Measurements from ENCODE around the gene MAGI1.

Gene MAGI1

GRCh38 chr3:65604863-65605526 is 433.7 kb downstream of the MAGI1 start:
- POLR2A ChIA-PET, result no interaction called here
- CTCF ChIA-PET, result no interaction called here
- no peak for TF ChIP-seq CTCF (IDR thresholded peaks at IDR 0.05; ENCODE audit: control extremely low read depth, extremely low read depth, low read depth, missing control alignments)
- DNase-seq (ENCODE audit: extremely low spot score), result no peak

- ChIA-PET CTCF (no interaction called here), POLR2A (no interaction called here)
- no peak for TF ChIP-seq CTCF (IDR thresholded peaks at IDR 0.05; ENCODE audit: control extremely low read depth, extremely low read depth, low read depth, missing control alignments)
- DNase-seq (ENCODE audit: extremely low spot score), result no peak
Observed at GRCh38 chr3:65603631-65604030, 435.1 kb downstream of the MAGI1 start.

- no peak for DNase-seq (ENCODE audit: extremely low spot score)
- CTCF ChIA-PET, result no interaction called here
- TF ChIP-seq CTCF (IDR thresholded peaks at IDR 0.05; ENCODE audit: control extremely low read depth, extremely low read depth, low read depth, missing control alignments), result no peak
Observed at GRCh38 chr3:65600888-65601287, 437.8 kb downstream of the MAGI1 start.

GRCh38 chr3:65597952-65598413 is 440.7 kb downstream of the MAGI1 start:
- TF ChIP-seq CTCF (IDR thresholded peaks at IDR 0.05; ENCODE audit: control extremely low read depth, extremely low read depth, low read depth, missing control alignments), result no peak
- POLR2A ChIA-PET, result no interaction called here
- CTCF ChIA-PET, result interaction anchor here (1.1 kb wide), 1 partner anchor 11 kb away, joined by 3 read pairs; no protein-coding TSS in a partner anchor
- DNase-seq (ENCODE audit: extremely low spot score), result peak; percentile 7

More at GRCh38 chr3:65600888-65601287, 437.8 kb downstream of the MAGI1 start:
- POLR2A ChIA-PET, result no interaction called here

- ChIA-PET CTCF (no interaction called here), POLR2A (no interaction called here)
- no peak for TF ChIP-seq CTCF (IDR thresholded peaks at IDR 0.05; ENCODE audit: control extremely low read depth, extremely low read depth, low read depth, missing control alignments)
- peak; percentile 7 for DNase-seq (ENCODE audit: extremely low spot score)
Observed at GRCh38 chr3:65597226-65597951, 441.3 kb downstream of the MAGI1 start.

- no peak for TF ChIP-seq CTCF (IDR thresholded peaks at IDR 0.05; ENCODE audit: control extremely low read depth, extremely low read depth, low read depth, missing control alignments)
- DNase-seq (ENCODE audit: extremely low spot score), result no peak
- CTCF ChIA-PET, result no interaction called here
- POLR2A ChIA-PET, result no interaction called here
Observed at GRCh38 chr3:65596571-65597225, 442.0 kb downstream of the MAGI1 start.

Measured in GM10248 (cell line).